ENCODE data around the gene MACROD2. TPM values are rescaled to one million over a fixed set of nuclear protein-coding genes. Genes with fewer than 3 reads are reported as not detected.
"Not testable (repeated sequence)": the region's sequence is repeated elsewhere in the genome, so short reads cannot be mapped to it uniquely, and the experiment has no call there.

MACROD2 gene
- total RNA-seq, 1 donor from 2014 or later: 6.7 TPM

- Mint-ChIP-seq H3K9me3 (peaks cover 7% of the 10 kb centered on the region), H3K27ac (no peak overlapping the region), H3K4me1 (ENCODE audit: unreplicated experiment) (peaks cover 4% of the 10 kb centered on the region), H3K27me3 (no peaks in the 10 kb centered on the region), H3K4me3 (no peak overlapping the region), H3K36me3 (no peaks in the 10 kb centered on the region)
- DNase-seq (ENCODE audit: extremely low spot score, unreplicated experiment): no peak
- TF ChIP-seq, protein P1, sequence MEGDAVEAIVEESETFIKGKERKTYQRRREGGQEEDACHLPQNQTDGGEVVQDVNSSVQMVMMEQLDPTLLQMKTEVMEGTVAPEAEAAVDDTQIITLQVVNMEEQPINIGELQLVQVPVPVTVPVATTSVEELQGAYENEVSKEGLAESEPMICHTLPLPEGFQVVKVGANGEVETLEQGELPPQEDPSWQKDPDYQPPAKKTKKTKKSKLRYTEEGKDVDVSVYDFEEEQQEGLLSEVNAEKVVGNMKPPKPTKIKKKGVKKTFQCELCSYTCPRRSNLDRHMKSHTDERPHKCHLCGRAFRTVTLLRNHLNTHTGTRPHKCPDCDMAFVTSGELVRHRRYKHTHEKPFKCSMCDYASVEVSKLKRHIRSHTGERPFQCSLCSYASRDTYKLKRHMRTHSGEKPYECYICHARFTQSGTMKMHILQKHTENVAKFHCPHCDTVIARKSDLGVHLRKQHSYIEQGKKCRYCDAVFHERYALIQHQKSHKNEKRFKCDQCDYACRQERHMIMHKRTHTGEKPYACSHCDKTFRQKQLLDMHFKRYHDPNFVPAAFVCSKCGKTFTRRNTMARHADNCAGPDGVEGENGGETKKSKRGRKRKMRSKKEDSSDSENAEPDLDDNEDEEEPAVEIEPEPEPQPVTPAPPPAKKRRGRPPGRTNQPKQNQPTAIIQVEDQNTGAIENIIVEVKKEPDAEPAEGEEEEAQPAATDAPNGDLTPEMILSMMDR (conservative IDR thresholded peaks at IDR 0.05): no peak
Measured at GRCh38 chr20:15131176-15131575, 1135.9 kb downstream of the MACROD2 start.

DNA sequence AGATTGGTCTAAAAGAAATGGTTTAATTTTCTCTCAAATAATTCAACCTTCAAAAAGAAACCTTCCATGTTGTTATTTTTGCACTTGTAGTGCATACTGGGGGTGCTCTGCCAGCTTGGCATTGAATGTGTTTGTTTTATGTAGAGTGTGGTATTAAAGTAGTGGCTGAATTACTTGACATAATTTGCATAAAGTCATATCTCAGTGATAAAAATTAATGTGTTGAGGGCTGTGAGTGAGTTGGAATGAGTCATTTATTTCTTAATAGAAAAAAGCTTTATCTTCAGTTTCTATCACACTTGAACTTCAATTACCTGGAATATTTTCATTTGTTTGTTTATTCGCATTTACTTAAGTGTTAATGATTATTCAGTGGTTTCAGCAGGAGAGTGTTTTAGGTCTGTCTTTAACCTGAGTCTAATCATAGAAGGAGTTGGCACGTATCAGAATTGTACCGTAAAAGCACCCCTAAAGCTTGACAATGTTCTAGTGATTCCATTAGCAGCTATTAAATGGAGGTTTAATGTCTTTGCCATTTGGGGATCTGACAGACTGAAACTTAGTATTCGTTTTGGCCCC lies 1143.3 kb downstream of the MACROD2 start:
- H3K36me3 Mint-ChIP-seq: no peaks in the 10 kb centered on the region
- no peak overlapping the region for H3K4me3 Mint-ChIP-seq
- no peaks in the 10 kb centered on the region for H3K27me3 Mint-ChIP-seq
- H3K9me3 Mint-ChIP-seq: no peaks in the 10 kb centered on the region
- no peak overlapping the region for H3K27ac Mint-ChIP-seq
- TF ChIP-seq, protein P1 (conservative IDR thresholded peaks at IDR 0.05): no peak
- peaks cover 6% of the 10 kb centered on the region for H3K4me1 Mint-ChIP-seq (ENCODE audit: unreplicated experiment)
- no peak for DNase-seq (ENCODE audit: extremely low spot score, unreplicated experiment)

GRCh38 chr20:15139522-15139921 lies 1144.2 kb downstream of the MACROD2 start:
- no peak overlapping the region for H3K4me3 Mint-ChIP-seq
- peaks cover 8% of the 10 kb centered on the region for H3K4me1 Mint-ChIP-seq (ENCODE audit: unreplicated experiment)
- no peaks in the 10 kb centered on the region for H3K27me3 Mint-ChIP-seq
- DNase-seq (ENCODE audit: extremely low spot score, unreplicated experiment): no peak
- H3K9me3 Mint-ChIP-seq: no peaks in the 10 kb centered on the region
- H3K27ac Mint-ChIP-seq: no peak overlapping the region
- no peaks in the 10 kb centered on the region for H3K36me3 Mint-ChIP-seq
- TF ChIP-seq, protein P1 (conservative IDR thresholded peaks at IDR 0.05): no peak

DNA sequence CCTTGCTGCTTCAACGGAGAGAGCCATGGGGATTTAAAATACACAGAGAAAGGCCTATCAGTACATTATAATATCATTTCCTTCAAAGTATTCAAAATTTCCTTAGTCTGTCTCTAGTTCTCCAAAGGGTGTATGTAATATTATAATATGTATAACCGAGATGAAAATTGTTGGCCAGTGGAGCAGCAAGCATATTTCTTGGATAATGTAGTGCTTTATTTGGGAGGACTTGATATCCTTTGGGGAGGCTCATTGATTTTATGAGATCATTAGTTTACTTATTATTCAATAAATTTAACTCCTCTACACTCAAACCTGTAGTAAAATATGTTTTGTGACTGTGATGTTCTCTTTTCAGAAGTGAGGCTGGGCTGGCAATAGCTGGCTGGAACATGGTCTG lies 1145.0 kb downstream of the MACROD2 start:
- no peak overlapping the region for H3K4me3 Mint-ChIP-seq
- no peaks in the 10 kb centered on the region for H3K9me3 Mint-ChIP-seq
- DNase-seq (ENCODE audit: extremely low spot score, unreplicated experiment): no peak
- H3K27me3 Mint-ChIP-seq: no peaks in the 10 kb centered on the region
- H3K36me3 Mint-ChIP-seq: peaks cover 4% of the 10 kb centered on the region
- no peak overlapping the region for H3K27ac Mint-ChIP-seq
- peaks cover 13% of the 10 kb centered on the region for H3K4me1 Mint-ChIP-seq (ENCODE audit: unreplicated experiment)
- TF ChIP-seq, protein P1 (conservative IDR thresholded peaks at IDR 0.05): no peak

DNA sequence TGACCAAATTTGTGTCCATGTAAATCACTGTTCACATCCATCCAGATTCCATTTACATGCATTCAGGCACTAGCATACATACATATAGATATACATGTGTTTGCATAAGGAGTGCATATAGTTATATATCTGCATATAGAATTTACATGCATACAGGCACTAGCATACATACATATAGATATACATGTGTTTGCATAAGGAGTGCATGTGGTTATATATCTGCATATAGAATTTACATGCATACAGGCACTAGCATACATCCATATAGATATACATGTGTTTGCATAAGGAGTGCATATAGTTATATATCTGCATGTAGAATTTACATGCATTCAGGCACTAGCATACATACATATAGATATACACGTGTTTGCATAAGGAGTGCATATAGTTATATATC lies 1145.6 kb downstream of the MACROD2 start:
- DNase-seq (ENCODE audit: extremely low spot score, unreplicated experiment); H3K27ac Mint-ChIP-seq; H3K36me3 Mint-ChIP-seq; H3K4me3 Mint-ChIP-seq; H3K9me3 Mint-ChIP-seq; H3K27me3 Mint-ChIP-seq: not testable (repeated sequence)
- H3K4me1 Mint-ChIP-seq (ENCODE audit: unreplicated experiment): peaks cover 13% of the 10 kb centered on the region

DNA sequence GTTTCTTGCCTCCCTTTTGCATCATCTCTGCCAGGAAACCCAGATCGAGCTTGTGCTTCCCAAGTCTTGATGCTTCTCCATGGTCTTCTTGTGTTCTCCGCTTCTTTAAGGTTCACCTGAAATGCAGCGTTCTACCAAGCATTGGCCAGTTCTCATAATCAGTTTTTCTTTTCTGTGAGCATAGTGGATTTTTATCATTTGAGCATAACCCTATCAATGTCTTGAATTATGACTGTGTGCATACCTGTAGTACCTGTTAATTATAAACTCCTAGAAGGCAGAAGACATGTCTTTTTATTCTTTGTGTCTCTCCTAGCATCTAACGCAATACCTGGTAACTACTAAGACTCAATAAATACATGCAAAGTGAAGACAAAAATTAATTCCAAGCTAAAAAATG lies 1146.5 kb downstream of the MACROD2 start:
- DNase-seq (ENCODE audit: extremely low spot score, unreplicated experiment): no peak
- no peak overlapping the region for H3K27ac Mint-ChIP-seq
- no peaks in the 10 kb centered on the region for H3K27me3 Mint-ChIP-seq
- peaks cover 13% of the 10 kb centered on the region for H3K4me1 Mint-ChIP-seq (ENCODE audit: unreplicated experiment)
- TF ChIP-seq, protein P1 (conservative IDR thresholded peaks at IDR 0.05): no peak
- no peaks in the 10 kb centered on the region for H3K9me3 Mint-ChIP-seq
- H3K4me3 Mint-ChIP-seq: no peak overlapping the region
- peaks cover 4% of the 10 kb centered on the region for H3K36me3 Mint-ChIP-seq
